Measurements from ENCODE around the gene GIMD1.
"Not testable (repeated sequence)": the region's sequence is repeated elsewhere in the genome, so short reads cannot be mapped to it uniquely, and the experiment has no call there.

The GIMD1 gene

GRCh38 chr4:106351016-106351415 lies 17.6 kb downstream of the GIMD1 start:
- DNase-seq (ENCODE audit: low read depth): no peak

GRCh38 chr4:106347167-106347566 lies 21.4 kb downstream of the GIMD1 start:
- no peak for DNase-seq (ENCODE audit: low read depth)

GRCh38 chr4:106344647-106344970 lies 24.0 kb downstream of the GIMD1 start:
- no peak for DNase-seq (ENCODE audit: low read depth)

GRCh38 chr4:106343865-106344646 lies 24.5 kb downstream of the GIMD1 start:
- no peak for DNase-seq (ENCODE audit: low read depth)

- no peak for DNase-seq (ENCODE audit: low read depth)
Measured at GRCh38 chr4:106340774-106341173, 27.8 kb downstream of the GIMD1 start.

- DNase-seq (ENCODE audit: low read depth): no peak
Measured at GRCh38 chr4:106339431-106339830, 29.1 kb downstream of the GIMD1 start.

GRCh38 chr4:106338671-106339070 lies 29.9 kb downstream of the GIMD1 start:
- no peak for DNase-seq (ENCODE audit: low read depth)

- DNase-seq (ENCODE audit: low read depth): no peak
Measured at GRCh38 chr4:106337916-106338315, 30.7 kb downstream of the GIMD1 start.

GRCh38 chr4:106336618-106337017 lies 32.0 kb downstream of the GIMD1 start:
- no peak for DNase-seq (ENCODE audit: low read depth)

- no peak for DNase-seq (ENCODE audit: low read depth)
Measured at GRCh38 chr4:106334741-106335470, 33.7 kb downstream of the GIMD1 start.

- DNase-seq (ENCODE audit: low read depth): no peak
Measured at GRCh38 chr4:106333186-106333585, 35.4 kb downstream of the GIMD1 start.

- no peak for DNase-seq (ENCODE audit: low read depth)
Measured at GRCh38 chr4:106329041-106329618, 39.4 kb downstream of the GIMD1 start.

GRCh38 chr4:106325800-106326199 lies 42.8 kb downstream of the GIMD1 start:
- no peak for DNase-seq (ENCODE audit: low read depth)

- no peak for DNase-seq (ENCODE audit: low read depth)
Measured at GRCh38 chr4:106323119-106323518, 45.5 kb downstream of the GIMD1 start.

GRCh38 chr4:106321814-106322213 lies 46.8 kb downstream of the GIMD1 start:
- DNase-seq (ENCODE audit: low read depth): not testable (repeated sequence)

- DNase-seq (ENCODE audit: low read depth): not testable (repeated sequence)
Measured at GRCh38 chr4:106321168-106321567, 47.4 kb downstream of the GIMD1 start.

- no peak for DNase-seq (ENCODE audit: low read depth)
Measured at GRCh38 chr4:106320235-106320634, 48.3 kb downstream of the GIMD1 start.

- no peak for DNase-seq (ENCODE audit: low read depth)
Measured at GRCh38 chr4:106318511-106318910, 50.1 kb downstream of the GIMD1 start.

GRCh38 chr4:106317815-106318214 lies 50.8 kb downstream of the GIMD1 start:
- DNase-seq (ENCODE audit: low read depth): no peak

GRCh38 chr4:106316773-106317409 lies 51.7 kb downstream of the GIMD1 start:
- DNase-seq (ENCODE audit: low read depth): no peak

GRCh38 chr4:106315968-106316772 lies 52.4 kb downstream of the GIMD1 start, which contains the start of the genes AIMP1 and TBCK:
TSS of gene AIMP1 (plus strand) at chr4:106316550. CDS start at chr4:106325010, 8,460 bp downstream.
TSS of gene TBCK (minus strand) at chr4:106316209. CDS start at chr4:106308960, 7,249 bp downstream.
- DNase-seq (ENCODE audit: low read depth): peak; percentile 63

All from non-pigmented ciliary epithelial cell (primary cell).